Stimulated activated CD8-positive, alpha-beta memory T cell treated with anti-CD3 and anti-CD28 coated beads, Interleukin-12 subunit alpha, Interleukin-12 subunit beta, amount 100 ng/mL, for 24 hours (primary cell): Measurements from ENCODE around the gene RBFOX2.

Experiments used
- DNase-seq: peaks from one replicate; pipeline ENCODE4 v3.0.0-alpha.2; 2020; ENCODE audit errors: extremely low read depth

Gene RBFOX2

GRCh38 chr22:35863432-35863831 lies 165.2 kb downstream of the RBFOX2 start:
- no peak for DNase-seq

- DNase-seq, result no peak
Observed at GRCh38 chr22:35862697-35863096, 165.9 kb downstream of the RBFOX2 start.

GRCh38 chr22:35861451-35861850 lies 167.2 kb downstream of the RBFOX2 start:
- no peak for DNase-seq

- no peak for DNase-seq
Observed at GRCh38 chr22:35860837-35861236, 167.8 kb downstream of the RBFOX2 start.

GRCh38 chr22:35860087-35860733 lies 168.4 kb downstream of the RBFOX2 start:
- DNase-seq, result no peak

- DNase-seq, result no peak
Observed at GRCh38 chr22:35854334-35854733, 174.3 kb downstream of the RBFOX2 start.

- DNase-seq, result no peak
Observed at GRCh38 chr22:35852076-35852475, 176.5 kb downstream of the RBFOX2 start.

GRCh38 chr22:35850831-35851230 lies 177.8 kb downstream of the RBFOX2 start:
- no peak for DNase-seq

GRCh38 chr22:35846804-35847203 lies 181.8 kb downstream of the RBFOX2 start:
- no peak for DNase-seq

- DNase-seq, result no peak
Observed at GRCh38 chr22:35844886-35845285, 183.7 kb downstream of the RBFOX2 start.

GRCh38 chr22:35842954-35843353 lies 185.7 kb downstream of the RBFOX2 start:
- DNase-seq, result no peak

- no peak for DNase-seq
Observed at GRCh38 chr22:35842519-35842913, 186.1 kb downstream of the RBFOX2 start.

- DNase-seq, result no peak
Observed at GRCh38 chr22:35841907-35842518, 186.6 kb downstream of the RBFOX2 start.

- no peak for DNase-seq
Observed at GRCh38 chr22:35840302-35840739, 188.3 kb downstream of the RBFOX2 start.

- no peak for DNase-seq
Observed at GRCh38 chr22:35839841-35840301, 188.8 kb downstream of the RBFOX2 start.

- DNase-seq, result no peak
Observed at GRCh38 chr22:35838855-35839576, 189.6 kb downstream of the RBFOX2 start.

GRCh38 chr22:35837101-35837727 lies 191.4 kb downstream of the RBFOX2 start:
- no peak for DNase-seq

GRCh38 chr22:35835998-35836691 lies 192.5 kb downstream of the RBFOX2 start:
- no peak for DNase-seq

GRCh38 chr22:35835267-35835997 lies 193.2 kb downstream of the RBFOX2 start:
- no peak for DNase-seq

- no peak for DNase-seq
Observed at GRCh38 chr22:35834061-35834460, 194.6 kb downstream of the RBFOX2 start.

GRCh38 chr22:35830305-35830704 lies 198.3 kb downstream of the RBFOX2 start:
- no peak for DNase-seq
